GM21360 (cell line): ENCODE measurements around the gene TARBP1.
A peak's percentile ranks its signal among the peaks of the same experiment; 100 is the strongest.
"Not testable (repeated sequence)": the region's sequence is repeated elsewhere in the genome, so short reads cannot be mapped to it uniquely, and the experiment has no call there.

Source experiments
- ATAC-seq: cut with Tn5 transposase; IDR thresholded peaks from one replicate; pipeline ENCODE4 v1.9.1; 2021; ENCODE audit warnings: mild to moderate bottlenecking, moderate library complexity; ENCODE audit not compliant: unreplicated experiment

The TARBP1 gene

DNA sequence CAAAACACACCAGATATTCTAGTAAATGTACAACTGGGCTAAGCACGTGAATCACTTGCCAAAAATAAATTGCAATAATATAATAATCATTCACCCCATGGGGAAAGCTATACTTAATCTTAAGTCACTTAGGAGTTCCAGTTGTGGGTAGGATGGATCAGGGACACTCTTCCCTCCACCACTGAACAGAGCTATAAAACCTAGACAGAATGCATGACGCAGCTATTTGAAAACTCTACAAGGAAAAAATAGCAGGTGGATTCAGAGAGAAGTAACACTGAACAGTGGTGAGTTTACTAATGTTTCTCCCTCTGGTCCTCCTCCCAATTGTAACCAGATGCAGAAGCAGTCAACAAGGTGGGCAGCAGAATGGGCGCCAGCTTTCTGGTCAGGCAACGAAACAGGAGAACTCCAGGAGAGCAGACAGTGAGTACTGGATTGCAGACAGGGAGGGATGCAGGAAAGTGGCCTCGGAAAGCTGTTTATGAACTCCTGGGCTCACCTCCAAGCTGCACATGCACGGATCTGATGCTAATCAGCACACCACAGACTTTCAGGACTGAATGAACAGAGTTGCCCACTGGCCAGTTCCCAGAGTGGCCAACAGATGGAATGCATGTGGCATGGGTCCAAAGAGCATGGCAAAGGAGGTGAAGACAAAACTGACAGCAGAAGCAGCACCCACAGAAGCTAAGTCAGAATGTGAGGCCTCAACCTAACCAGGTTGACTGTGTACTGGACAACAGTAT is 41.4 kb downstream of the TARBP1 start:
- no peak for ATAC-seq

DNA sequence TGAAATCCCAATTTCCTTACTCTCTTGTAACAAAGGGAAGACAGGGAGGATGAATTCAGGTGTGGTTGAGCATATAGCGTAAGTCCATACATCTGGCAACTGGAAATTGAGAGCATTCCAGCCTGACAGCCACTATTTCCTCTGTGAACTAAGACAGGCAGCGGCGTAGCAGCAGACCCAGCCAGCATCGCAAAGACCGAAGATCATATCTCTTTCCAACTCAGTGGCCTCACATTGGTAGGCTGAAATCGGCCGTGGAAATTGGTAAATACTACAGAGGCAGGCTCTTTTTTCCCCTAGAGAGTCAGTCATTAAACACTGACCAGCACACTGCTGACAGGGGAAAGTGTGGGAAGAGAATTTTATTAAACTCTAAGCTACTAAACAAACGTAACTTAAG is 43.4 kb downstream of the TARBP1 start:
- ATAC-seq: no peak

DNA sequence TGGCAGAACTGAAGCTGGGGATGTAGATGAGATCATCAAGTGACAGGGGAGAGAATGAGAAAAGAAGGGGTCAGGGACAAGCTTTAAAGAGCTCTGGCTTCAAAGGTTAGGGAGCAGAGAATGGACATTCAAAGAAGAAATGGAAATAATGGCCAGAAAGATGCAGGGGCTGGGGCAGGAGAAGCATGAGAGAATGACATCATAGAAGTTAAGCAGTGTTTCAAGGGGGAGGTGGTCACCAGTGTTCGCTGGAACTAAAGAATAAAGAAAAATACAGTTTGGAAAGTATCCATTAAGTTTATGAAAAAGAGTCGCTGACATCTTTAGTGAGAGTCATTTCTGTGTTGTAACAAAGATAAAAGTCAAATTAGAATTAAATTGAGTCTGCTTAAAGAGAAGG is 44.3 kb downstream of the TARBP1 start:
- no peak for ATAC-seq

GRCh38 chr1:234433563-234434285 is 45.3 kb downstream of the TARBP1 start:
- ATAC-seq: peak; percentile 67

DNA sequence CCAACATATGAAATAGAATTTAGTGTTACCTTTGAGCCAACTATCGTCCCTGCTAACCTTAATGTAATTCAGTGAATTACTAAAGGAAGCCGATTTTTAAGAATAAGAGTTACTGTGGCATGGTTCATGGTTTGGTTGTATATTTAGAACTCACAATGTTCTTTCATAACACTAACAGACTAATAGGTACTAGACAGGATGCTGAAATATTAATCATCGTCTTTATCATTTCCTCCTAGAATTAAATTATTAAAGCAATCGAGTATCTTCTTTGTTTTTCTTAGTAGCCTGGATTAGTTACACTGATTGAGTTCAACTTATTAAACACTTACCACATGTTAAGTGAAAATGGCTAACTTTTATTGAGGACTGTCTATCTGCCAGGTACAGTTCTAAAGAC is 47.7 kb downstream of the TARBP1 start:
- ATAC-seq: no peak

- no peak for ATAC-seq
Observed at GRCh38 chr1:234430691-234431090, 48.3 kb downstream of the TARBP1 start.

- ATAC-seq: no peak
Observed at GRCh38 chr1:234429434-234429806, 49.6 kb downstream of the TARBP1 start.

GRCh38 chr1:234427950-234428646 is 50.9 kb downstream of the TARBP1 start:
- no peak for ATAC-seq

DNA sequence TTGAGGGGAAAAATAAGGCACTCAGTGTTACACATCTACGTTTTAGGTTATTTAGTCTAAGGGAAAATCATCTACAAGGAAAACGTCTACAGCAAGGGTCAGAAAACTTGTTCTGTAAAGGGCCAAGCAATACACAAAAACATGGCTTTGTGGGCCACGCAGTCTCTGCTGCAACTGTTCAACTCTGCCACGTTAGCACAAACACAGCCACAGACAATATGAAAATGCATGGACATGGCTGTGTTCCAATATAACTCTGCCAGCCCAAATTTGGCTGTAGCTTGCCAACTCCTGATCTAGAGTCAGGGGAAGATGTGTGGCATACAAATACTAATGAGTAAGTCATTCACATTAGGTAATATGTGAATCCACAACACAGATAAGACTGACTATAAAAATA is 65.0 kb downstream of the TARBP1 start:
- ATAC-seq: no peak

DNA sequence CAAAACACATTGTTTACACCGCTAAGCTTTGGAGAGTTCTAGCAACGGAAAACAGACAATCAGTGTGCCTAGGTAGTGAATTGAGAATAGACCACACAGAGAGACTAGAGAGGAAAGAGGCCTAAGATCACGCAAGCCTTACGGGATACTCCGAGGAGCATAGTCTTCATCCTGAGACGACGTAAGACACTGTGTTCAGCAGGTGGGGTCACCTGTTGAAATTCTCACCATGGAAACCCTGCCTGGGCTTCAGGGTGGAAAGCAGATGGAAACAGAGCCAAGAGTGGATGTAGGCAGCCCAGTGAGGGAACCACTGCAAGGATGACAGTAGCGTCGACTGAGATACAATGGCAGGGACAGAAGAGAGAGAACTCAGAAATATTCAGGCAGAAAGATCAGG is 65.5 kb downstream of the TARBP1 start:
- no peak for ATAC-seq

DNA sequence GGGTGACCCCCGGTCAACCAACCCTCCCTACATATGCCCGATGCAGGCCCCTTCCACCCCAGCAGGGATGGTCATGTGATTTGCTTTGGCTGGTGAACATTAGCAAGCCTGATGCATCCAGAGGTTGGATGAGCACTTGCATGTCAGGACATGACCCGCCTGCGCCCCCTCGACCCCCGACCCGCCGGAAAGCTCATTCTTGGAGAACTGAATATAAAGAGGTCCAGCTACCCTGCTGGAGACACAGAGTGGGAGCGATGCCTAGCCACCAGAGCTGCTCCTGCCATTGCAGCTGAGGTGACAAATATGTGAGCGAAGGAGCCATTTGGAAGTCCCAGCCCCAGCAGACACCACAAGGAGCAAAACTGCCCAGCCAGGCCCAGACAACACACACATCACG is 66.1 kb downstream of the TARBP1 start:
- no peak for ATAC-seq

DNA sequence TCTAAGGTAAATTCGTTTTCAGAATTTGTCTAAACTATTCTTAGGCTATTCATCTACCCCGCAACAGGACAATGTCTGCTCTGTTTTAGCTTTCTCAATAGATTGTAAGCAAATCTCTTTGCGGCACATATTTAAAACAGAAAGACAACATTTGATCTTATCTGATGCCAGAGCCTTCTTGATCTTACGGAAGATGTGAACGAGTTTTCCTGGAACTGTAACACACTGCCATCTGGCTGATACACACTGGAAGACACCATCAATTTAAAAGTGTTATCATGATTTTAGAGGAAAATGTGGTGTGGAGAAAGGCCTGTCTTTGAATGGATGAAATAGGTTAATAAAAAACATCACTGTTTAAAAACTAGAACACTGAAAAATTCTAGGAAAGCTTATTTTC is 69.7 kb downstream of the TARBP1 start:
- ATAC-seq: no peak

- no peak for ATAC-seq
Observed at GRCh38 chr1:234408757-234409156, 70.2 kb downstream of the TARBP1 start.

DNA sequence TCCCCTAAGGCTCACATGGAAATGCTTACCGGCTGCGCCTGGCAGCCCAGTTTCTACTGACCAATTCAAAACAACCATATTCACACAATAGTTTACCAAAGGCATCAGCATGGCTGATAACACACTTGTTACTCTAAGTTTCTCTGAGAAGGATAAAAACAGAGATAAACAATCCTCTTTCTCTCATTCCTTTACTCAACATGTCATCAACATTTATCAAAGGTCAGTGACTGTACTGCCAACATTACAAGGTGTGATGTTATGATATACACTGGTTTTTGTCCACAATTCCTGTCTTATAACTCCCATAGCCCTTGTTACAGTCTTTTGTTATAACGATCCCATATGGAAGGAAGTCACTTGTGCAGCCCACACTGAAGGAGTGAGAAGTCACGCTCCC is 72.1 kb downstream of the TARBP1 start:
- no peak for ATAC-seq

DNA sequence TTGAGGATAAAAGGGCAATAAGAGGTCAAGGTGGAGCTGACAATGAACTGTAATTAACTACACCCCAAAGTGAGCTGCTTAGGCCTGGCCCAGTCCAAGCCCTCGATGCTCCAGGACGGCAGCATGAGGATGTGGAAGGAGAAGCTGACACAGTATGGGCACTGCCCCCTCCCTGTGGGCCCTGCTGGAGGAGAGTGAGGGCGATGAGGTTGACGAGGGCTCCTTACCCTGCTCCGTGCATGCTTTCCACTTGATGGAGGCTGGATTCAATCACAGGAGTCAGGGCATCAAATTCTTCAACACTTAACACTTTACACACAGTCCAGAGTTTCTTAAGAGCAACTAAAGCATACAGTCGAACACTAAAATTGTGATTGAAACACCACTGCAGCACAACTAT is 73.3 kb downstream of the TARBP1 start:
- no peak for ATAC-seq

- no peak for ATAC-seq
Observed at GRCh38 chr1:234402939-234403338, 76.0 kb downstream of the TARBP1 start.

DNA sequence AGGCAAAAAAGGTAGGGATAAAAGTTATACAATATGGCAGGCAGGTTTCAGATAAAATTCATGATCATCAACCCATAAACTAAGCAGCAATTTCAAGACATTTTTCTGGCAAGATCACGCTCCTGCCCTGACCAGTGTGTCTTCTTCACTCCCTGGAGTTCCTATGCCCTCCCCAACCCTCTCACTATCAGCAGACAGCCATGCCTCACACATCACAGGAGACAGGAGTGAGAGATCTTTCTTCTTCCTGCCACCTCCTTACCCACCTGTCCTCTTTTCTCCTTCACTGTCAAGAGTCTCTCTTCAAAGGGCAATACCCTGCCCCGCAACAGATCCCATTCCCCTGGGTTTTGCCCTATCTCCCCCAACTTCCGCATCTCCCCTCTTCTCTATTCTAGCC is 77.3 kb downstream of the TARBP1 start:
- ATAC-seq: no peak

DNA sequence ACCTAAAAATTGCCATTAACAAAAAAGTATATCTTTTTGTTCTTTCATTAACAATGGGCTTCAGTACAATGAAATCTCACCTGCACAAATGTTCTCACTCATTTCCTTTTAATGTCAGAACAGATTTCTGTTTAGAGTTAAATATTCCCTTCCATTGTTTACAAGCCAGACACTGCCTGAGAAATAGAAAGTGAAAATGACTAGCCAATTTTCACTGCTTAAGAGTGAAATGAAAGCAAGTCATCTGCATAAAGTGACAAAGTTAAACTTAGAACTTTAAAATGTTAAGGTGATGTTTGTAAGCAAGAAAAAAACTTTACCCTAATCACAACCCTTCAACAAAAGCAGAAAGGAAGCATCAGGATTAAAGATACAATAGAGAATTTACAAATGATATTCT is 78.2 kb downstream of the TARBP1 start:
- no peak for ATAC-seq

- ATAC-seq: not testable (repeated sequence)
Observed at GRCh38 chr1:234399515-234399914, 79.5 kb downstream of the TARBP1 start.

DNA sequence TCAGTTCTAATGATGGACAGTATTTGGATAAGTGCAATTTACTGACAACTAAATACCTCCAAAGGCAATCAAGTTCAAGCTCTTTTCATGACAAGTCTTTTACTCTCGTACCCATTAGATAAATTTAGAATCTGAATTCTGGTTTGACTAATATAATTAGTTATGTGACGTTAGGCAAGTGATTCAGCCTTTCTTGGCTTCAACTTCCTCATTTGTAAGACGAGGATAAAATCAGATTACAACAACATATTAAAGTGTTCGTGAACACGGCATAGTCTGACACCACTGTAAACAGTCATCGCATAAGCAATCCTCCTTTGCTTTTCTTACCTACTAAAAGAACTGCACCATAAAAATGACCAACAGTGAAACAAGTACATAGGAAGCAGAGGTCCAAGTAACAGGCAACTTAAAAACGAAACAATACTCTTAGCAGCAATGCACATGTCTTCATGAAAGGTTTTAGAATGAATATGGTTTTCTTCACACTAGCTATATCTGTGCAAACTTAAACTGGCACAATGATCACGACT is 80.1 kb downstream of the TARBP1 start:
- ATAC-seq: peak; percentile 50

DNA sequence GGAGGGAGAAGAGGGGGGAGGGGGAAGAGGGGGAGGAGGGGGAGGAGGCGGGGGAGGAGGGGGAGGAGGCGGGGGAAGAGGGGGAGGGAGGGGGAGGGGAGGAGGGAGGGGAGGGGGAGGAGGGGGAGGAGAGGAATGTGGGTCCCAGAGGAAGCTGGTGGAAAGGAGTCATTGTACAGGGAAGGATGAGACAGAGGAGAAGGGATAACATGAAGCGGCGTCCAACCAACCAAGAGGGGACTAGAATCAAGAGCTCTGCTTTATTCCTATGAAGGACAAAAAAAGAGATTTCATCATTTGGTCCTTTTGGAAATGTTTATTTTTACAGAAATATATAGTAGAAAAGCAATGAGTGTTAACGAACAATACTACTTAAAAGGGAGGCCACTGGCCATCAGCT is 81.2 kb downstream of the TARBP1 start:
- no peak for ATAC-seq

DNA sequence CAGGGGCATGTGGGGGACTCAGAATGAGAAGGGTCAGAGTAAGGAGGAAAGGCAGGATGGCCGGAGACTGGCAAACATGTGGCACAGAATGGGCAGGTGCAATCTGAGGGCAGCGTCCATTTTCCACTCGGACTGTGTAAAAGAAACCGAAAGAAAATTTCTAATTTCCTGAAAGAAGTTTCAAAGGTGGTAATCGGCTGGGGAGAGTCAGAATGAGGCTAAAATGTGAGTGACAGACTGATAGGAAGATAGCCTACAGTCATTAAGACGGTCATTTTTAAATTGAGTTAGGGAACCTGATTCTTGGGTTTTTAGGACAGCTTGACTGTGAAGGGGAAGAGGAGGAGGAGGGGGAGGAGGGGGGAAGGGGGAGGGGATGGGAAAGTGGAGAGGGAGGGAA is 82.1 kb downstream of the TARBP1 start:
- ATAC-seq: no peak
